ENCODE measurements around the gene PRSS3.
"Not testable (repeated sequence)": the region's sequence is repeated elsewhere in the genome, so short reads cannot be mapped to it uniquely, and the experiment has no call there.

Gene PRSS3

GRCh38 chr9:33787839-33788238 lies 7.5 kb upstream of the PRSS3 start:
- H3K27me3 ChIP-seq (ENCODE audit: control insufficient read depth, insufficient read depth, low read length) = no peaks in the 10 kb centered on the region
- no peak overlapping the region for H3K4me3 ChIP-seq (ENCODE audit: low read depth, low read length)
- no peaks in the 10 kb centered on the region for H3K36me3 ChIP-seq (ENCODE audit: control insufficient read depth, insufficient read depth, low read length)
- no peaks in the 10 kb centered on the region for H3K9me3 ChIP-seq (ENCODE audit: control insufficient read depth, insufficient read depth, low read length)
- H3K4me1 ChIP-seq (ENCODE audit: control insufficient read depth, insufficient read depth, low read length) = no peaks in the 10 kb centered on the region
- H3K27ac ChIP-seq (ENCODE audit: low read depth, low read length) = no peak overlapping the region
- no peak overlapping the region for H3K9ac ChIP-seq (ENCODE audit: low read depth, low read length)

GRCh38 chr9:33789429-33789828 lies 5.9 kb upstream of the PRSS3 start:
- not testable (repeated sequence) for H3K36me3 ChIP-seq (ENCODE audit: control insufficient read depth, insufficient read depth, low read length); H3K9ac ChIP-seq (ENCODE audit: low read depth, low read length); H3K27me3 ChIP-seq (ENCODE audit: control insufficient read depth, insufficient read depth, low read length); H3K27ac ChIP-seq (ENCODE audit: low read depth, low read length); H3K4me1 ChIP-seq (ENCODE audit: control insufficient read depth, insufficient read depth, low read length); H3K4me3 ChIP-seq (ENCODE audit: low read depth, low read length); H3K9me3 ChIP-seq (ENCODE audit: control insufficient read depth, insufficient read depth, low read length)

- no peak overlapping the region for H3K9ac ChIP-seq (ENCODE audit: low read depth, low read length)
- H3K4me3 ChIP-seq (ENCODE audit: low read depth, low read length) = no peak overlapping the region
- H3K4me1 ChIP-seq (ENCODE audit: control insufficient read depth, insufficient read depth, low read length) = 0 out of 2 replicates have a peak, but pooled peaks cover 4% of the 10 kb centered on the region
- H3K9me3 ChIP-seq (ENCODE audit: control insufficient read depth, insufficient read depth, low read length) = no peaks in the 10 kb centered on the region
- H3K36me3 ChIP-seq (ENCODE audit: control insufficient read depth, insufficient read depth, low read length) = no peaks in the 10 kb centered on the region
- no peak overlapping the region for H3K27ac ChIP-seq (ENCODE audit: low read depth, low read length)
- no peaks in the 10 kb centered on the region for H3K27me3 ChIP-seq (ENCODE audit: control insufficient read depth, insufficient read depth, low read length)
Observed at GRCh38 chr9:33791117-33791516, 4.2 kb upstream of the PRSS3 start.

GRCh38 chr9:33793496-33793895 lies 1.9 kb upstream of the PRSS3 start:
- not testable (repeated sequence) for H3K4me3 ChIP-seq (ENCODE audit: low read depth, low read length); H3K27me3 ChIP-seq (ENCODE audit: control insufficient read depth, insufficient read depth, low read length); H3K9ac ChIP-seq (ENCODE audit: low read depth, low read length); H3K27ac ChIP-seq (ENCODE audit: low read depth, low read length); H3K36me3 ChIP-seq (ENCODE audit: control insufficient read depth, insufficient read depth, low read length); H3K9me3 ChIP-seq (ENCODE audit: control insufficient read depth, insufficient read depth, low read length)
- peaks cover 11% of the 10 kb centered on the region; the same call in 1 of the 2 replicates for H3K4me1 ChIP-seq (ENCODE audit: control insufficient read depth, insufficient read depth, low read length)

- Histone ChIP-seq H3K9me3 (ENCODE audit: control insufficient read depth, insufficient read depth, low read length) (no peaks in the 10 kb centered on the region), H3K27ac (ENCODE audit: low read depth, low read length) (no peak overlapping the region), H3K36me3 (ENCODE audit: control insufficient read depth, insufficient read depth, low read length) (no peaks in the 10 kb centered on the region), H3K27me3 (ENCODE audit: control insufficient read depth, insufficient read depth, low read length) (no peaks in the 10 kb centered on the region), H3K4me3 (ENCODE audit: low read depth, low read length) (no peak overlapping the region), H3K4me1 (ENCODE audit: control insufficient read depth, insufficient read depth, low read length) (peaks cover 11% of the 10 kb centered on the region; the same call in 1 of the 2 replicates), H3K9ac (ENCODE audit: low read depth, low read length) (no peak overlapping the region)
Observed at GRCh38 chr9:33794560-33794959, 801 bp upstream of the PRSS3 start.

GRCh38 chr9:33795819-33796218 lies 458 bp downstream of the PRSS3 start:
- Histone ChIP-seq H3K4me3 (ENCODE audit: low read depth, low read length) (no peak overlapping the region), H3K9ac (ENCODE audit: low read depth, low read length) (no peak overlapping the region), H3K9me3 (ENCODE audit: control insufficient read depth, insufficient read depth, low read length) (no peaks in the 10 kb centered on the region), H3K4me1 (ENCODE audit: control insufficient read depth, insufficient read depth, low read length) (peaks cover 11% of the 10 kb centered on the region; the same call in 1 of the 2 replicates), H3K27me3 (ENCODE audit: control insufficient read depth, insufficient read depth, low read length) (no peaks in the 10 kb centered on the region), H3K27ac (ENCODE audit: low read depth, low read length) (no peak overlapping the region), H3K36me3 (ENCODE audit: control insufficient read depth, insufficient read depth, low read length) (no peaks in the 10 kb centered on the region)

GRCh38 chr9:33796679-33797078 lies 1.3 kb downstream of the PRSS3 start:
- not testable (repeated sequence) for H3K4me3 ChIP-seq (ENCODE audit: low read depth, low read length); H3K27ac ChIP-seq (ENCODE audit: low read depth, low read length); H3K36me3 ChIP-seq (ENCODE audit: control insufficient read depth, insufficient read depth, low read length); H3K27me3 ChIP-seq (ENCODE audit: control insufficient read depth, insufficient read depth, low read length); H3K9ac ChIP-seq (ENCODE audit: low read depth, low read length); H3K9me3 ChIP-seq (ENCODE audit: control insufficient read depth, insufficient read depth, low read length)
- H3K4me1 ChIP-seq (ENCODE audit: control insufficient read depth, insufficient read depth, low read length) = peaks cover 11% of the 10 kb centered on the region; the same call in 1 of the 2 replicates

- H3K9ac ChIP-seq (ENCODE audit: low read depth, low read length) = no peak overlapping the region
- no peaks in the 10 kb centered on the region for H3K36me3 ChIP-seq (ENCODE audit: control insufficient read depth, insufficient read depth, low read length)
- H3K4me1 ChIP-seq (ENCODE audit: control insufficient read depth, insufficient read depth, low read length) = peaks cover 11% of the 10 kb centered on the region; the same call in 1 of the 2 replicates
- H3K27me3 ChIP-seq (ENCODE audit: control insufficient read depth, insufficient read depth, low read length) = no peaks in the 10 kb centered on the region
- no peak overlapping the region for H3K27ac ChIP-seq (ENCODE audit: low read depth, low read length)
- no peak overlapping the region for H3K4me3 ChIP-seq (ENCODE audit: low read depth, low read length)
- H3K9me3 ChIP-seq (ENCODE audit: control insufficient read depth, insufficient read depth, low read length) = no peaks in the 10 kb centered on the region
Observed at GRCh38 chr9:33797837-33798236, 2.5 kb downstream of the PRSS3 start.

- Histone ChIP-seq H3K4me1 (ENCODE audit: control insufficient read depth, insufficient read depth, low read length) (peaks cover 11% of the 10 kb centered on the region; the same call in 1 of the 2 replicates), H3K9ac (ENCODE audit: low read depth, low read length) (no peak overlapping the region), H3K4me3 (ENCODE audit: low read depth, low read length) (no peak overlapping the region), H3K36me3 (ENCODE audit: control insufficient read depth, insufficient read depth, low read length) (no peaks in the 10 kb centered on the region), H3K9me3 (ENCODE audit: control insufficient read depth, insufficient read depth, low read length) (no peaks in the 10 kb centered on the region), H3K27ac (ENCODE audit: low read depth, low read length) (no peak overlapping the region), H3K27me3 (ENCODE audit: control insufficient read depth, insufficient read depth, low read length) (no peaks in the 10 kb centered on the region)
Observed at GRCh38 chr9:33798545-33798944, 3.2 kb downstream of the PRSS3 start.

GRCh38 chr9:33799928-33800704 lies 4.8 kb downstream of the PRSS3 start:
- H3K36me3 ChIP-seq (ENCODE audit: control insufficient read depth, insufficient read depth, low read length) = no peaks in the 10 kb centered on the region
- no peak overlapping the region for H3K4me3 ChIP-seq (ENCODE audit: low read depth, low read length)
- H3K4me1 ChIP-seq (ENCODE audit: control insufficient read depth, insufficient read depth, low read length) = peaks cover 11% of the 10 kb centered on the region; the same call in 1 of the 2 replicates
- H3K27ac ChIP-seq (ENCODE audit: low read depth, low read length) = no peak overlapping the region
- H3K9me3 ChIP-seq (ENCODE audit: control insufficient read depth, insufficient read depth, low read length) = no peaks in the 10 kb centered on the region
- no peaks in the 10 kb centered on the region for H3K27me3 ChIP-seq (ENCODE audit: control insufficient read depth, insufficient read depth, low read length)
- no peak overlapping the region for H3K9ac ChIP-seq (ENCODE audit: low read depth, low read length)

GRCh38 chr9:33800886-33801285 lies 5.5 kb downstream of the PRSS3 start:
- peaks cover 8% of the 10 kb centered on the region; the same call in 1 of the 2 replicates for H3K4me1 ChIP-seq (ENCODE audit: control insufficient read depth, insufficient read depth, low read length)
- H3K4me3 ChIP-seq (ENCODE audit: low read depth, low read length) = no peak overlapping the region
- no peaks in the 10 kb centered on the region for H3K9me3 ChIP-seq (ENCODE audit: control insufficient read depth, insufficient read depth, low read length)
- H3K36me3 ChIP-seq (ENCODE audit: control insufficient read depth, insufficient read depth, low read length) = no peaks in the 10 kb centered on the region
- H3K9ac ChIP-seq (ENCODE audit: low read depth, low read length) = no peak overlapping the region
- no peaks in the 10 kb centered on the region for H3K27me3 ChIP-seq (ENCODE audit: control insufficient read depth, insufficient read depth, low read length)
- H3K27ac ChIP-seq (ENCODE audit: low read depth, low read length) = no peak overlapping the region
